Activated CD8-positive, alpha-beta T cell treated with anti-CD3 and anti-CD28 coated beads, Interleukin-2, amount 10 ng/mL, durations not matched to agents 7 days and 5 days (primary cell): ENCODE measurements around the gene PARP8. TPM values are rescaled to one million over a fixed set of nuclear protein-coding genes. Genes with fewer than 3 reads are reported as not detected.

Experiments used
- ATAC-seq: fragments of 150-1000 bp; cut with Tn5 transposase; one replicate; pipeline ENCODE4 v1.10.0; 2021; ENCODE audit warnings: moderate library complexity
- CTCF ChIA-PET: fragments of 350-600 bp; sonication (Branson Sonifier 250); formaldehyde crosslinking; loops from one replicate; lab custom pipeline; 2021; ENCODE audit warnings: antibody characterized with exemption; lab: Charles Lee
- POLR2A ChIA-PET: fragments of 350-600 bp; sonication (Branson Sonifier 250); formaldehyde crosslinking; loops from one replicate; lab custom pipeline; 2021; ENCODE audit warnings: antibody characterized with exemption; lab: Charles Lee
- DNase-seq: peaks from one replicate; pipeline ENCODE4 v3.0.0-alpha.2; 2020
- H3K27ac Mint-ChIP-seq: one replicate; pipeline ENCODE4 v1.8.0; 2021; ENCODE audit warnings: mild to moderate bottlenecking, mixed read lengths
- H3K27me3 Mint-ChIP-seq: one replicate; pipeline ENCODE4 v1.8.0; 2021; ENCODE audit warnings: low read depth, mixed read lengths
- H3K36me3 Mint-ChIP-seq: one replicate; pipeline ENCODE4 v1.8.0; 2021; ENCODE audit warnings: low read depth, mixed read lengths
- H3K4me1 Mint-ChIP-seq: one replicate; pipeline ENCODE4 v1.8.0; 2021; ENCODE audit warnings: low read depth, mixed read lengths
- H3K4me3 Mint-ChIP-seq: one replicate; pipeline ENCODE4 v1.8.0; 2021; ENCODE audit warnings: mild to moderate bottlenecking, mixed read lengths
- H3K9me3 Mint-ChIP-seq: one replicate; pipeline ENCODE4 v1.8.0; 2022; ENCODE audit warnings: mixed read lengths; ENCODE audit not compliant: insufficient read depth
- total RNA-seq, 2 experiments: library from RNA; stranded (reverse); gene quantifications; one replicate each; pipeline ENCODE4 v1.2.3, GENCODE V29; 2021

The PARP8 gene
- total RNA-seq, 2 experiments from 2014 or later: 78.5 to 80.0 TPM

- POLR2A ChIA-PET: no interaction called here
- Mint-ChIP-seq H3K4me3 (no peak overlapping the region), H3K4me1 (no peaks in the 10 kb centered on the region), H3K27me3 (no peaks in the 10 kb centered on the region), H3K27ac (no peak overlapping the region), H3K9me3 (no peaks in the 10 kb centered on the region), H3K36me3 (peaks cover 53% of the 10 kb centered on the region)
- DNase-seq (no peak), ATAC-seq (no peak)
- CTCF ChIA-PET: no interaction called here
Measured at GRCh38 chr5:50822761-50823160, 156.3 kb downstream of the PARP8 start.

GRCh38 chr5:50823568-50823967 is 157.1 kb downstream of the PARP8 start:
- H3K36me3 Mint-ChIP-seq: peaks cover 55% of the 10 kb centered on the region
- H3K27me3 Mint-ChIP-seq: no peaks in the 10 kb centered on the region
- DNase-seq: no peak
- no peak overlapping the region for H3K27ac Mint-ChIP-seq
- CTCF ChIA-PET: no interaction called here
- no peaks in the 10 kb centered on the region for H3K4me1 Mint-ChIP-seq
- POLR2A ChIA-PET: no interaction called here
- H3K4me3 Mint-ChIP-seq: no peak overlapping the region
- ATAC-seq: no peak
- no peaks in the 10 kb centered on the region for H3K9me3 Mint-ChIP-seq

GRCh38 chr5:50824109-50824508 is 157.7 kb downstream of the PARP8 start:
- Mint-ChIP-seq H3K27me3 (no peaks in the 10 kb centered on the region), H3K4me1 (no peaks in the 10 kb centered on the region), H3K4me3 (no peak overlapping the region), H3K27ac (no peak overlapping the region), H3K9me3 (no peaks in the 10 kb centered on the region), H3K36me3 (peaks cover 56% of the 10 kb centered on the region)
- ATAC-seq: no peak
- DNase-seq: no peak
- ChIA-PET POLR2A (no interaction called here), CTCF (no interaction called here)

- no peaks in the 10 kb centered on the region for H3K9me3 Mint-ChIP-seq
- no peak for DNase-seq
- ATAC-seq: no peak
- H3K27ac Mint-ChIP-seq: no peak overlapping the region
- no peaks in the 10 kb centered on the region for H3K4me1 Mint-ChIP-seq
- H3K27me3 Mint-ChIP-seq: no peaks in the 10 kb centered on the region
- ChIA-PET CTCF (no interaction called here), POLR2A (no interaction called here)
- peaks cover 50% of the 10 kb centered on the region for H3K36me3 Mint-ChIP-seq
- H3K4me3 Mint-ChIP-seq: no peak overlapping the region
Measured at GRCh38 chr5:50827516-50828247, 161.2 kb downstream of the PARP8 start.

- H3K9me3 Mint-ChIP-seq: no peaks in the 10 kb centered on the region
- no peak for ATAC-seq
- no peaks in the 10 kb centered on the region for H3K27me3 Mint-ChIP-seq
- peaks cover 45% of the 10 kb centered on the region for H3K36me3 Mint-ChIP-seq
- no peak overlapping the region for H3K4me3 Mint-ChIP-seq
- no peaks in the 10 kb centered on the region for H3K4me1 Mint-ChIP-seq
- ChIA-PET POLR2A (no interaction called here), CTCF (no interaction called here)
- H3K27ac Mint-ChIP-seq: no peak overlapping the region
- DNase-seq: no peak
Measured at GRCh38 chr5:50829023-50829422, 162.6 kb downstream of the PARP8 start.

GRCh38 chr5:50832657-50833284 is 166.3 kb downstream of the PARP8 start:
- ChIA-PET POLR2A (no interaction called here), CTCF (no interaction called here)
- Mint-ChIP-seq H3K27ac (no peak overlapping the region), H3K27me3 (no peaks in the 10 kb centered on the region), H3K4me1 (no peaks in the 10 kb centered on the region), H3K4me3 (no peak overlapping the region), H3K9me3 (no peaks in the 10 kb centered on the region), H3K36me3 (peaks cover 49% of the 10 kb centered on the region)
- no peak for ATAC-seq
- no peak for DNase-seq

GRCh38 chr5:50836356-50836755 is 169.9 kb downstream of the PARP8 start:
- ChIA-PET POLR2A (no interaction called here), CTCF (no interaction called here)
- ATAC-seq (no peak), DNase-seq (no peak)
- Mint-ChIP-seq H3K4me3 (no peak overlapping the region), H3K27me3 (no peaks in the 10 kb centered on the region), H3K4me1 (no peaks in the 10 kb centered on the region), H3K27ac (no peak overlapping the region), H3K9me3 (no peaks in the 10 kb centered on the region), H3K36me3 (peaks cover 52% of the 10 kb centered on the region)

GRCh38 chr5:50839472-50839871 is 173.0 kb downstream of the PARP8 start:
- Mint-ChIP-seq H3K4me1 (no peaks in the 10 kb centered on the region), H3K9me3 (no peaks in the 10 kb centered on the region), H3K27ac (no peak overlapping the region), H3K36me3 (peaks cover 55% of the 10 kb centered on the region), H3K27me3 (no peaks in the 10 kb centered on the region), H3K4me3 (no peak overlapping the region)
- ChIA-PET CTCF (no interaction called here), POLR2A (no interaction called here)
- no peak for ATAC-seq
- no peak for DNase-seq

- no peaks in the 10 kb centered on the region for H3K27me3 Mint-ChIP-seq
- ATAC-seq (no peak), DNase-seq (no peak)
- H3K4me3 Mint-ChIP-seq: no peak overlapping the region
- peaks cover 38% of the 10 kb centered on the region for H3K36me3 Mint-ChIP-seq
- ChIA-PET CTCF (no interaction called here), POLR2A (no interaction called here)
- no peaks in the 10 kb centered on the region for H3K9me3 Mint-ChIP-seq
- H3K4me1 Mint-ChIP-seq: no peaks in the 10 kb centered on the region
- H3K27ac Mint-ChIP-seq: no peak overlapping the region
Measured at GRCh38 chr5:50843091-50843490, 176.7 kb downstream of the PARP8 start.

- DNase-seq (no peak), ATAC-seq (no peak)
- ChIA-PET POLR2A (no interaction called here), CTCF (no interaction called here)
- Mint-ChIP-seq H3K4me3 (no peak overlapping the region), H3K9me3 (no peaks in the 10 kb centered on the region), H3K36me3 (peaks cover 19% of the 10 kb centered on the region), H3K27me3 (no peaks in the 10 kb centered on the region), H3K27ac (no peak overlapping the region), H3K4me1 (no peaks in the 10 kb centered on the region)
Measured at GRCh38 chr5:50846261-50846660, 179.8 kb downstream of the PARP8 start.

- CTCF ChIA-PET: no interaction called here
- H3K4me3 Mint-ChIP-seq: no peak overlapping the region
- H3K27ac Mint-ChIP-seq: no peak overlapping the region
- peaks cover 2% of the 10 kb centered on the region for H3K27me3 Mint-ChIP-seq
- peaks cover 4% of the 10 kb centered on the region for H3K36me3 Mint-ChIP-seq
- no peaks in the 10 kb centered on the region for H3K9me3 Mint-ChIP-seq
- POLR2A ChIA-PET: no interaction called here
- H3K4me1 Mint-ChIP-seq: peaks cover 5% of the 10 kb centered on the region
- DNase-seq (no peak), ATAC-seq (no peak)
Measured at GRCh38 chr5:50849554-50849953, 183.1 kb downstream of the PARP8 start.

- H3K36me3 Mint-ChIP-seq: no peaks in the 10 kb centered on the region
- DNase-seq (no peak), ATAC-seq (no peak)
- no peak overlapping the region for H3K4me3 Mint-ChIP-seq
- H3K9me3 Mint-ChIP-seq: no peaks in the 10 kb centered on the region
- H3K4me1 Mint-ChIP-seq: peaks cover 14% of the 10 kb centered on the region
- ChIA-PET POLR2A (no interaction called here), CTCF (no interaction called here)
- peaks cover 4% of the 10 kb centered on the region for H3K27me3 Mint-ChIP-seq
- H3K27ac Mint-ChIP-seq: no peak overlapping the region
Measured at GRCh38 chr5:50853151-50853550, 186.7 kb downstream of the PARP8 start.
